PC-3 (cell line): ENCODE data around the gene SEMA3B. TPM values are rescaled to one million over a fixed set of nuclear protein-coding genes. Genes with fewer than 3 reads are reported as not detected.

Source experiments
- ATAC-seq: fragments of 200-7000 bp; cut with Tn5 transposase; 2 replicates; pipeline ENCODE4 v1.9.1; 2020; ENCODE audit warnings: mild to moderate bottlenecking, moderate library complexity
- BruUV-seq: library from RNA; stranded (reverse); fragments of 400-500 nt; replicated peaks from 2 replicates; lab custom pipeline; 2021; lab: Mats Ljungman, UMichigan
- CTCF ChIA-PET: fragments of 300-600 bp; sonication (Branson Sonifier 250); formaldehyde crosslinking; loops from one replicate; lab custom pipeline; 2022; ENCODE audit warnings: antibody characterized with exemption; lab: Charles Lee
- POLR2A ChIA-PET: fragments of 300-600 bp; sonication (Branson Sonifier 250); formaldehyde crosslinking; loops from one replicate; lab custom pipeline; 2022; ENCODE audit warnings: antibody characterized with exemption; ENCODE audit not compliant: unreplicated experiment; lab: Charles Lee
- DNase-seq: peaks from one replicate; pipeline ENCODE4 v3.0.0-alpha.2; 2015
- H2AFZ ChIP-seq: fragments of 300-600 bp; sonication (generic); 2 replicates; pipeline ENCODE4 v1.6.0; 2016; ENCODE audit warnings: antibody characterized with exemption, low read length
- H3F3A ChIP-seq: fragments of 300-600 bp; sonication (generic); one replicate; pipeline ENCODE4 v1.6.0; 2017; ENCODE audit warnings: antibody characterized with exemption, low read length, control low read depth, mild to moderate bottlenecking; ENCODE audit not compliant: unreplicated experiment
- H3K27ac ChIP-seq: fragments of 300-600 bp; sonication (generic); 2 replicates; pipeline ENCODE4 v1.5.1; 2016; ENCODE audit warnings: mild to moderate bottlenecking, low read length
- H3K27me3 ChIP-seq: fragments of 300-600 bp; sonication (generic); 2 replicates; pipeline ENCODE4 v1.6.1; 2016; ENCODE audit warnings: low read length, mixed read lengths
- H3K36me3 ChIP-seq: fragments of 300-600 bp; sonication (generic); 2 replicates; pipeline ENCODE4 v1.6.1; 2016; ENCODE audit warnings: low read depth, mixed run types, low read length, mixed read lengths
- H3K4me1 ChIP-seq: fragments of 300-600 bp; sonication (generic); 2 replicates; pipeline ENCODE4 v1.5.1; 2016; ENCODE audit warnings: low read length; ENCODE audit not compliant: insufficient read depth
- H3K4me2 ChIP-seq: fragments of 300-600 bp; sonication (generic); 2 replicates; pipeline ENCODE4 v1.6.0; 2016; ENCODE audit warnings: low read length
- H3K4me3 ChIP-seq: fragments of 300-600 bp; sonication (generic); 2 replicates; pipeline ENCODE4 v1.5.1; 2016; ENCODE audit warnings: mild to moderate bottlenecking, low read length, mixed read lengths
- H3K79me2 ChIP-seq: fragments of 300-600 bp; sonication (generic); 2 replicates; pipeline ENCODE4 v1.6.1; 2017; ENCODE audit warnings: low read length, mixed read lengths
- H3K9ac ChIP-seq: fragments of 300-600 bp; sonication (generic); 2 replicates; pipeline ENCODE4 v1.6.0; 2016; ENCODE audit warnings: mild to moderate bottlenecking, low read length
- H3K9me2 ChIP-seq: fragments of 300-600 bp; sonication (generic); replicated peaks from 2 replicates; pipeline ENCODE4 v1.6.1; 2016; ENCODE audit warnings: mixed run types, low read length, mixed read lengths
- H3K9me3 ChIP-seq: fragments of 300-600 bp; sonication (generic); 2 replicates; pipeline ENCODE4 v1.6.1; 2016; ENCODE audit warnings: low read length, mixed read lengths
- H4K20me1 ChIP-seq: fragments of 300-600 bp; sonication (generic); 2 replicates; pipeline ENCODE4 v1.6.1; 2016; ENCODE audit warnings: low read length, mixed read lengths
- CTCF ChIP-seq: fragments of 300-600 bp; sonication (generic); conservative IDR thresholded peaks from 2 replicates; pipeline ENCODE4 v1.5.1; 2017; ENCODE audit warnings: antibody characterized with exemption, low read depth, mild to moderate bottlenecking, low read length
- EZH2 ChIP-seq: fragments of 300-600 bp; sonication (generic); IDR thresholded peaks from one replicate; pipeline ENCODE4 v1.6.1; 2017; ENCODE audit warnings: antibody characterized with exemption, mild to moderate bottlenecking, low read length; ENCODE audit not compliant: unreplicated experiment
- EZH2phosphoT487 ChIP-seq: fragments of 300-600 bp; sonication (generic); IDR thresholded peaks from 2 replicates; pipeline ENCODE4 v1.6.1; 2018; ENCODE audit warnings: mild to moderate bottlenecking, antibody characterized with exemption, low read length, borderline replicate concordance
- intact Hi-C: fragments of 100-400 bp; cut with micrococcal nuclease; formaldehyde crosslinking; loops from 2 replicates; pipeline ENCODE4 v1.9.0; 2023
- total RNA-seq: library from RNA; depleted of rRNA; stranded (reverse); fragments of >200 nt; gene quantifications from 2 replicates; pipeline ENCODE4 v1.2.3, GENCODE V29; 2014

Gene SEMA3B
- total RNA-seq, 1 experiment from 2014 or later = 40.1 TPM

- H3K27me3 ChIP-seq = no peaks in the 10 kb centered on the region
- peak; percentile 68 for DNase-seq
- peaks cover 24% of the 10 kb centered on the region for H3K4me1 ChIP-seq
- ATAC-seq = peak; percentile 16
- ChIA-PET CTCF (interaction anchor here (0.6 to 1.0 kb wide), 2 partner anchors 10 to 23 kb away, joined by 3 to 5 read pairs; no protein-coding TSS in a partner anchor), POLR2A (no interaction called here)
- no TSS peak for BruUV-seq
- intact Hi-C loops = loop anchor here (1.0 kb wide), 1 partner anchor 50 kb away; no protein-coding TSS in a partner anchor
- H3K27ac ChIP-seq = no peak overlapping the region
- no peaks in the 10 kb centered on the region for H3K9me3 ChIP-seq
- H2AFZ ChIP-seq = no peak overlapping the region
- H3K4me2 ChIP-seq = no peak overlapping the region
- no peaks in the 10 kb centered on the region for H3K9me2 ChIP-seq
- H3K36me3 ChIP-seq = no peaks in the 10 kb centered on the region
- no peak overlapping the region for H3K4me3 ChIP-seq
- TF ChIP-seq CTCF (peak; percentile 97), EZH2 (no peak), EZH2phosphoT487 (no peak)
- 0 out of 2 replicates have a peak, but pooled peaks cover 3% of the 10 kb centered on the region for H3K79me2 ChIP-seq
- no peaks in the 10 kb centered on the region for H3F3A ChIP-seq
- H4K20me1 ChIP-seq = no peaks in the 10 kb centered on the region
- no peak overlapping the region for H3K9ac ChIP-seq
These were observed 5.6 kb downstream of the SEMA3B start for GRCh38 chr3:50274371-50275104.

GRCh38 chr3:50275141-50275995 lies 6.4 kb downstream of the SEMA3B start:
- no peaks in the 10 kb centered on the region for H3K9me2 ChIP-seq
- CTCF ChIA-PET = interaction anchor here (0.6 to 1.0 kb wide), 2 partner anchors 9 to 22 kb away, joined by 3 to 5 read pairs; no protein-coding TSS in a partner anchor
- no peaks in the 10 kb centered on the region for H3K36me3 ChIP-seq
- H3K4me3 ChIP-seq = no peak overlapping the region
- no peaks in the 10 kb centered on the region for H4K20me1 ChIP-seq
- no peak overlapping the region for H2AFZ ChIP-seq
- DNase-seq = no peak
- intact Hi-C loops = no loop called here
- H3K27ac ChIP-seq = no peak overlapping the region
- POLR2A ChIA-PET = no interaction called here
- no peaks in the 10 kb centered on the region for H3F3A ChIP-seq
- no peak for ATAC-seq
- H3K9ac ChIP-seq = no peak overlapping the region
- no peak for TF ChIP-seq EZH2phosphoT487
- no peak for TF ChIP-seq EZH2
- TF ChIP-seq CTCF = no peak
- H3K79me2 ChIP-seq = 0 out of 2 replicates have a peak, but pooled peaks cover 3% of the 10 kb centered on the region
- no peak overlapping the region for H3K4me2 ChIP-seq
- no peaks in the 10 kb centered on the region for H3K27me3 ChIP-seq
- BruUV-seq = no TSS peak
- no peaks in the 10 kb centered on the region for H3K9me3 ChIP-seq
- H3K4me1 ChIP-seq = peaks cover 16% of the 10 kb centered on the region
